Fibroblast of skin of back (primary cell): ENCODE data around the gene SPECC1.
"Not testable (repeated sequence)": the region's sequence is repeated elsewhere in the genome, so short reads cannot be mapped to it uniquely, and the experiment has no call there.

Source experiments
- DNase-seq: peaks from one replicate; pipeline ENCODE4 v3.0.0-alpha.2; 2013

Gene SPECC1

GRCh38 chr17:20281860-20282259 lies 272.7 kb downstream of the SPECC1 start:
- no peak for DNase-seq

DNA sequence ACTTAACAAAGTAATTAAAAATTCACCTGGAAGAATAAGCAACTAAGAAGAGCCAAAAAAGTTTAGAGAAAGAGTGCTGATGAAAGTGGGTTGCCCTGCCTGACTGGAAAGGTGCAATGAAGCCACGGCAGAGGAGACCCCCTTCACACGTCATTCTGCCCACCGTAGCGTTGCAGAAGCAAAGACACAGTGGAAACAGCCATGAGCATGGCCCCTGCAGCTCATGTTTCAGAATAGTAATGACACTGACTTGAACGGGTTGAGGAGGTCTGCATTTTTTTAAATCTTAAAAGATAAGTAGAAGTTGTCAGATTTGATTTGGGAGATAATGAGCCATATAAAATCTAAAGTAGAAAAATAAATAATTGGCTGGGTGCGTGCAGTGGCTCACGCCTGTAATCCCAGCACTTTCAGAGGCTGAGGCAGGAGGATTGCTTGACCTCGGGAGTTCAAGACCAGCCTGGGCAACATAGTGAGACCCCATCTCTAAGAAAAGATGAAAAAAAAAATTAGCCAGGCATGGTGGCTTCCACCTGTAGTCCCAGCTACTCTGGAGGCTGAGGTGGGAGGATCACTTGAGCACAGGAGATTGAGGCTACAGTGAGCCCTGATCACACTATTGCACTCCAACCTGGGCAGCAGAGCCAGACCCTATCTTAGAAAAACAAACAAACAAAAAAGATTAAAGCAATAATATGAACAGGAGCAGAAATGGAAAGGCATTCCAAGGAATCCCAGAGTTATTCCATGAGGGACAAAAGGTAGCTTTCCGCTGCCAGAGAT lies 273.6 kb downstream of the SPECC1 start:
- DNase-seq, result no peak

DNA sequence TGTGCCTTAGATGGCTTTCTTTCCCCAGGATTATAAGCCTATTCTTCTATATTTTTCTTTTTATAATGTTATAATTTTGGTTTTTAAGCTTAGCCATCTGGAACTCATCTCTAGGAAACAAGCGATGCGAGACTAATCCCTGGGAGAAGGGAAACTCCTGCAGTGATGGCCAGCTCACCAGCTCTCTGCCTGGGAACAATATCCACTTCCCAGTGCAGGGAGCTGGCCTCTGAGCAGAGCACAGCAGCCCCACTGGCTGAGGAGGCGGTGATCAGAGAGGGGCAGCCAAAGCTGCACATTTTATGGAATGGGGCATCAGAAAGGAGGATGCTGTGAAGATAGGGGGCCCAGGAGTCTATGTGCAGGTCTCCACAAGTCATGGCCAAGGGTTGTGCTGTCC lies 274.9 kb downstream of the SPECC1 start:
- DNase-seq, result no peak

DNA sequence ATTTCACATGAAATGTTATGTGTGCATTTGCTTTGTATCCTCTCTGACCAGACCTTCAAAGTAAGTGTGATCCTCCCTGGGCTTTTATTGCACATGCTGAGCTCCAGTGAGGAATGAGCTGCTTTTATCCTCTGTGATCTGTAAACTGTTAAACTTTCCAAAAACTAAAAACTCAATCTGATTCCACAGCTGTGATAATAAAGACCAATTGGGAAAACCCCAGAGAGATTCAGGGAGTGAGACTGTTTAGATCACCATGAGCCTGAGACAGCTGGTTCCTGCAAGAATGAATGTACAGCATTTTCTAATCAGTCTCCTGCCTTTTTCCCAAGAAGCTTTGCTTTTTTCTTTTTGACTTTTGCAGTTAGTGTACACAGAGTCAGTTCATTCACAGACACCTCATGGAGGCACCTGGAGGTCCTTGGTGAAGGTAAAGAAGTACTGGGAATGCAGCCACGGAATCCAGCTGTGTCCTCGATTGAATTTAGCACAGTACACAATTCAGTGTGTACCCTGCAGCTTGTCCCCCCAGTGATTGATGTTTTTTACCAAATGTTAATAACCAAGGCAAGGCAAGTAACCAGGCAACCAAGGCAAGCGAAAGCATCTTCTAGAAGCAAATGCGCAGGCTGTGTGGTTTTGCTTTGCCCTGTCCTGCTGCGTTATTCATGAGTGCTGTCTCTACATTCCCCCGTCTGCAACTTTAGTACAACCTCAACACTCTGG lies 275.6 kb downstream of the SPECC1 start:
- no peak for DNase-seq

GRCh38 chr17:20289984-20290383 lies 280.8 kb downstream of the SPECC1 start:
- no peak for DNase-seq

DNA sequence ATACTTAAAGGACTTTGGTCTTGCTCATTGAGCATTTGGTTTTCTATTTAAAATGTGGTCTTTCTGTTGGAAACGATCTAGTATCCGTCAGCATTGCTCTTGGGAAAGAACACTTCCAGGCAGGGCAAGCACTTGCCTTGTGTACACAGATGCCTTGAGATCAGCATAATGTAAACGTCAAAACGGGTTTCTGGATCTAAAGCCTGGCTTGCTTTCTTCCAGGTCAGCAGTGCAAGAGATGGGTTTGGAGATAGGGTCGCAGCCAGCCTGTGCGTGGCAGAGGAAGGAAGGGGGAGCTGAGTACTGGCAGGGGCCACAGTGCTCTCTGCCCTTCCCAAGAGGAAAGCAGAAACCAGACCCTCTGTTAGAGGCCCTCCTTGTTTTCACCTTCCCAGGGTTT lies 282.7 kb downstream of the SPECC1 start:
- DNase-seq, result no peak

- no peak for DNase-seq
Observed at GRCh38 chr17:20293501-20293900, 284.3 kb downstream of the SPECC1 start.

- DNase-seq, result no peak
Observed at GRCh38 chr17:20294120-20294519, 285.0 kb downstream of the SPECC1 start.

- no peak for DNase-seq
Observed at GRCh38 chr17:20299013-20299412, 289.9 kb downstream of the SPECC1 start.

- DNase-seq, result peak; percentile 84
Observed at GRCh38 chr17:20300436-20300934, 291.3 kb downstream of the SPECC1 start.

DNA sequence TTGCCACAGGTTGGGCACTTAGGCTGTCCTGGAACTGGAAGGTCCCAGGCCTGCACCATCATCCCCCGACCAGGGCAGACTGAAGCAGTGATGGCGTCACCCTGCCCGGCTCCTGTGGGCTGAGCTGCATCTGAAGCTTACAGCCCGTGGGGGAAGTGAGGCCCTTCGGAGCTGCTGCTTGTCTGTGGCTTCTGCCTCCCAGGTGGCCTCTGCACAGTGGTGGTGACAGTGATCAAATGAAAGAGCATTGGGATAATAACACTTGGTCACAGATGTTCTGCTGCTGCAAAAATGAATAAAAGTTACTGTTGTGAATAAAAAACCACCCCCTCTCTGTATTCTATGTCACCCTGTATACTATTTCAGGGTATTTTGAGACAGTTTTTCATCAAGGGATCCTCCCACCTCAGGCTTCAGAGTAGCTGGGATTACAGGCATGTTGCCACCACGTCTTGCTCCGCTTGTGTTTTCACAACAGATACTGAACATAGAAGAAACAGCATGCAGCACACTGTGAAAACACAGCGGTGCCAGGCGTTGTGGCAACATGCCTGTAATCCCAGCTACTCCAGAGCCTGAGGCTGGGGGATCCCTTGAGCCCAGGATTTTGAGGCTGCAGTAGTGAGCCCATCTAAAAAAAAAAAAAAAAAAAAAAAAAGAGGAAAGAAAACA lies 293.2 kb downstream of the SPECC1 start:
- peak; percentile 50 for DNase-seq

DNA sequence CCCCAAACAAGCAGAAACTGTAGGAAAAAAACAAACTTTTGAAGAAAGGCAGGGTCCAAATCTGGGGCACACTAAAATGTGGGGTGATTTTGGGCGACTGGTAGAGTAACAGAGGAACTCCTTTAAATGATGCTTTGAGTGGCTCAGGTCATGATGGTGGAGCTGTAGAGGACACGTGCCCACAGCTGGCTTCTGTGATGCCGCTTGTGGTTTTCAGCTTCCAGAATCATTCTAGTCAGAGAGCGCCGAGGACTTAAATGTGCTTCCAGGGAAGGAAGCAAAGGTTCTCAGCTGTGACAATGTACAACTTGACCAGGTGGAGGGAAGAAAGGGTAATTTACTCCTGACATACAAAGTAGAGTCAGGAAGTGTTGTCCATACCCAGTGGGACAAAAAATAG lies 295.8 kb downstream of the SPECC1 start:
- DNase-seq, result no peak

DNA sequence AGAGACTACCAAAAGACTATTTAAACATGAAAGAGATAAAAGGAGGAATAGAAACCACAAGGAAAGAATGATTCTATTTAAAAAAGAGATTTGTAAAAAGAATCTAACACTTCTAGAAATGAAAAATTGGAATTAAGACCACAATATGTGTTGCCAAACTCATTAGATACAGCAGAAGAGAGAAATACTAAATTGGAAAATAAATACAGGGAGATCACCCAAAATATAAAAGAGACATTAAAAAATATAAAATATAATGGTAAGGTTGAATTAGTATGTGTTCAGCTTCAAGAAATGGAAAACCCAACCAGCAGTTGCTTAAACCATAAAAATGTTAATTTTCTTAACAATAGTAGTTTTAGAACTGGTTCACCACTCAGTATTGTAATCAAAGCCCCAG lies 297.8 kb downstream of the SPECC1 start:
- no peak for DNase-seq

- DNase-seq, result no peak
Observed at GRCh38 chr17:20307326-20307910, 298.3 kb downstream of the SPECC1 start.

GRCh38 chr17:20310481-20310880 lies 301.3 kb downstream of the SPECC1 start:
- DNase-seq, result no peak

GRCh38 chr17:20313306-20313705 lies 304.1 kb downstream of the SPECC1 start:
- DNase-seq, result no peak

- DNase-seq, result no peak
Observed at GRCh38 chr17:20313891-20314290, 304.7 kb downstream of the SPECC1 start.

- no peak for DNase-seq
Observed at GRCh38 chr17:20314834-20315233, 305.7 kb downstream of the SPECC1 start.

GRCh38 chr17:20315311-20315710 lies 306.2 kb downstream of the SPECC1 start:
- no peak for DNase-seq

- DNase-seq, result no peak
Observed at GRCh38 chr17:20315821-20316220, 306.7 kb downstream of the SPECC1 start.

DNA sequence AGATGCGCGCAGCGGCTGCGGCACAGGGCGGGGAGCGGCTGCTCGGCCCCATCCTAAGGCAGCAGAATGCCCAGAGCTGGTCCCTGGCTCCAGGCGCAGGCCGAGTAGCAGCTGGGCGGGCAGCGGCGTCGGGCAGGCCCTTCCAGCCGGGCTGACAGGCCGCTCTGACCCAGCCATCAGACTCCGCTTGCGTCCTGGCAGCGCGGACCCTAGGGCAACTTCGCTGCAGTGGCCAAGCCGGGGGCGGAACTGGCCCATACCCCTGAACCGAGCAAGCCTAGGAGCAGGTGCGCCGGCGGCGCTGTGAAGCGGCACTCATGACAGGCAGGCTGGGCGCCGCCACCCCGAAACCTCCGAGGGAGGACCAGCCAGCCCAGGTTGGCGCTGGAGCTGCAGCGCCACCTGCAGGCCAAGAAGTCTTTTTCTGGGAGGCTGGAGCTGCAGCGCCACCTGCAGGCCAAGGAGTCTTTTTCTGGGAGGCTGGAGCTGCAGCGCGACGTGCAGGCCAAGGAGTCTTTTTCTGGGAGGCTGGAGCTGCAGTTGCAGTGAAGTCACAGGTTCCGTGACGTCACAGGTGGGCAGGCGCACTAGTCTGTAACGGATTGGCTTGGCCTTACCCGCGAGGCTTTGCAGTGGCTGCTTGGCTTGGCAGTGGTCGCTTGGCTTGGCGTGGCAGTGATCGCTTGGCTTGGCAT lies 311.5 kb downstream of the SPECC1 start:
- peak; percentile 57 for DNase-seq

DNA sequence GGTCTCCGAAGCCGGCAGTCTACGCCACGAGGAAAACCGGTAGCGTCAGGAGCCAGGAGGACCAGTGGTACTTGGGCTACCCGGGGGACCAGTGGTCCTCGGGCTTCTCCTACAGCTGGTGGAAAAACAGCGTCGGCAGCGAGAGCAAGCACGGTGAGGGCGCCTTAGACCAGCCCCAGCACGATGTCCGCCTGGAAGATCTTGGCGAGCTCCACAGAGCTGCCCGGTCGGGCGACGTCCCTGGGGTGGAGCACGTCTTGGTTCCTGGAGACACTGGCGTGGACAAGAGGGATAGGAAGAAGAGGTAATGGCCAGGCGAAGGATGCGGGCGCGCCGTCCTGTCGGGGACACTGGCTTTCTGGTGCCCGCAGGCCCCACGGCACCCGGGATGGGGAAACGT lies 312.2 kb downstream of the SPECC1 start:
- not testable (repeated sequence) for DNase-seq
